HG03196 (cell line): ENCODE measurements around the gene CRYBG1.
"Not testable (repeated sequence)": the region's sequence is repeated elsewhere in the genome, so short reads cannot be mapped to it uniquely, and the experiment has no call there.

Source experiments
- ATAC-seq: cut with Tn5 transposase; IDR thresholded peaks from one replicate; pipeline ENCODE4 v1.9.1; 2021; ENCODE audit not compliant: unreplicated experiment

Gene CRYBG1

DNA sequence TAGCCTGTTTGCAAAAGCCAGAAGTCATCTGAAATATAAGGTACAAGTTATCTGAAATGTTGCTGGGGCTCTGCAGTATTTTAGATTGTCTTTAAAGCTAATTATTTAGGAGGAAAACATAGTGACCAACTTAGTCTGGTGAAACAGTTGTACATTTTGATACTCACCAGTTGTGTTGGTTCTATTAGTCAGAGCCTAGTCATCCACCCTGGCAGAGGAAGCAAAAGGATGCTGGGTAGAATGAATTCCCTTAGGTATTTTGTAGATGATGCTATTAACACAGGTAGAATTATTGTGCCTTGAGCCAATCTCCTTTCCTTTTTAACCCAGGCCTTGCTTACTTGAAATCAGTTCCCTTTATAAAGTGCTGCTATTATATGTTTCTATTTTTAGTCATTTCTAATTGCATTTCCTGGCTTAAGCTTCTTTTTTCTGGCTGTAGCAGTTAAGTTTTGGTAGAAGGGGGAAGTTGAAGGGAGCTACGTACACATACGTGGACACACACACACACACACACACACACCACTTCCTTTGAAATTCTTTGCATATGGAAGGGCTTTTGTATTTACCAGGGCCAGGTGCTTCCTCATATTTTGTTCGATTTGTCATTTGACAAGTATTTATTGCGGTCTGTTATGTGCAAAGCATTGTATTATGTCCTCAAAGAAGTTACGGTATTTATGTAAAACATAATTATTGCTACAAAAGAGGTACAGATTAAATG is 186.3 kb downstream of the CRYBG1 start:
- ATAC-seq = no peak

DNA sequence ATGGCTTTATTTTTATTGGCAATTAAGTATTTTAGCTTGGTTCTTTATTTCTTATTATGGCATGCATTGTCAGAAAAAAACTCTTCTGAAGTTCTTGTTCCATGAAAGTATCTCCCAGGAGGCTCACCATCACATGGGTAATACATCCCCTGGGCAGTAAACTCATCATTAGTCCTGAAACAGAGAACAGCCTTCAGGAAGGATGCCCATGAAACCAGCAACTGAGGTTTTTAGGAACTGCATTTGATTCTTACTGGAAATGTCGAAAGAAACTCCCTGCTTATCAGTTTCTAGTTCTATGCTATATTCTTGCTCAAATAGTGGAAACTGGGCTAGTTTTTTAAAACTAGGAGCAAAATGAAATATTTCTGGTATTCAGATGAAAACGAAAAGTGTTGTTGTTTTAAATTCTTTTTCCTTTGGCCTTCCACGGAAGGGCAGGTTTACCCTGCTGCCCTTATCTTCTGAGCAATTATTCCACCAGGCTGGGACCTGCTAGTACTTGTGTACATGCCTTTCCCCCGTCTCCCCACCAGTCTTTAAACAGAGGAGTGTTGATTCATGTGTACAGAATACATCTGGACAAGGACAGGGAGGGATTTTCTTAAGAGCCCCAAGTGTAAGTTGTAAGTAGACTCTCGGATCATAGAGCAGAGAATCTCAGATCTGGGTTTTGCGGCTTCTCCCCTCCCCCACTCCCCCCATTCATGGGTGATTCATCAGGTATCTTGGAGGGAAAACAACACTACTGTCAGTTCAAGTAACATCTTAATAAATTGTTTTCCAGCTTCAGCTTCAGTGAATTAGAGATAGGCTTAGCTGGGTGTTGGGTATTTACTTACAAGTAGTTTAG is 187.3 kb downstream of the CRYBG1 start:
- ATAC-seq = no peak

DNA sequence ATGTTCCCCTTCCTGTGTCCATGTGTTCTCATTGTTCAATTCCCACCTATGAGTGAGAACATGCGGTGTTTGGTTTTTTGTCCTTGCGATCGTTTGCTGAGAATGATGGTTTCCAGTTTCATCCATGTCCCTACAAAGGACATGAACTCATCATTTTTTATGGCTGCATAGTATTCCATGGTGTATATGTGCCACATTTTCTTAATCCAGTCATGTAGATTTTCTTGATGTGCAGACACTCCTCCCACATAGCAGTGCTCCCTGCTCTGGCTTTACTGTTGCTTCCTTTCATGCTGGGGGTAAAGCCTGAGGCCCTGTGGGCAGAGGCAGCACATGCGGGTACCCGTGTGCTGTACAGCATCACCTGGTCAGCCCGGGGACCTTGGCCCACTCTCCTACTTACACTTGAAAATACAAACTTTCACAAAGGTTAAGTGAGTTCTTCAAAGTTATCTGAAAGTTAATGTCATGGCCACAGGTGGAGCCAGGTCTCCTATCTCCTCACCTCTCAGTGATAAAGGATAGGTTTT is 188.5 kb downstream of the CRYBG1 start:
- ATAC-seq = not testable (repeated sequence)

DNA sequence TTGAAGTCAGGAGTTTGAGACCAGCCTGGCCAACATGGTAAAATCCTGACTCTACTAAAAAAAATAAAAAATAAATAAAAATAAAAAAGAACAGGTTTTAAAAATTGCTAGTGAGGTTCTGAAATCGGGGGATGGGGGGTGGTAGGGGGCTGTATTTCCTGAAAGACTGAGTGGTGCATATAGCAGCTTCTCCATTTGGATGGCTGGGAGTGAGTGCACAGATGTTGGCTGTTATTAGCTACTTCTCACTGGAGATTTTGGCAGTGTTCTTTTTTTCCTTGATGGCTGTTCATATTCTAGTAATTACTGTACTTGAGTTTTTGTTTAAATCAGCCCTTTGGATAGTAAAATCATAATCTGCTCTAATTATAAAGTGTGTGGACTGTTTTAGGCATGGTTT is 189.0 kb downstream of the CRYBG1 start:
- ATAC-seq = no peak

DNA sequence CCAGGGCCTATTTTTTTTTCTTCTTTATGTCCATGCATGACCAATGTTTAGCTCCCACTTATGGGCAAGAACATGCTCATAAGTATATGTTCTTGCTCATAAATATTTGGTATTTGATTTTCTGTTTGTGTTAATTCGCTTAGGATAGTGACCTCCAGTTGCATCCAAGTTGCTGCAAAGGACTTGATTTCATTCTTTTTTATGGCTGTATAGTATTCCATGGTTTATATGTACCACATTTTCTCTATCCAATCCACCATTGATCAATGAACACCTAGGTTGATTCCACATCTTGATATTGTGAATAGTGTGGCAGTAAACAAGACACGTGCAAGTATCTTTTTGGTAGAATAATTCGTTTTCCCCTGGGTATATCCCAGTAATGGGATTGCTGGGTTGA is 190.6 kb downstream of the CRYBG1 start:
- ATAC-seq = no peak

DNA sequence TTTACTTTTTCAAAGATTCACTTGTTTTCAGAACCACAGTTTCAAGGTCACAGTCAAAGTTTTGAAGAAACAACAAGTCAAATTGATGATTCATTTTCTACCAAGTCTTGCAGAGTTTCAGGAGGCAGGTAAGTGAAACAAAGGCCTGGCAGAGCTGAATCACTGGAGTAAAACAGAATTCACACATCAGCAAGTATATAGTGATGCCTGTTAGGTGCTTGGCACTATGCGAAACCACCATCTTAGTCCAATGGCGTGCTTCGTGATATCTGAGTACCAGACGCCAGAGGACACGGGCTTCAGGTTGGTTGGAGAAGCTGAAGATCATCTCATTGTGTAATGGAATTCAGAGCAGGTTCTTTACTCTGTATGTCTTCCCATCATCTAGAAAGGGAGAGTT is 192.9 kb downstream of the CRYBG1 start:
- ATAC-seq = peak; percentile 56

DNA sequence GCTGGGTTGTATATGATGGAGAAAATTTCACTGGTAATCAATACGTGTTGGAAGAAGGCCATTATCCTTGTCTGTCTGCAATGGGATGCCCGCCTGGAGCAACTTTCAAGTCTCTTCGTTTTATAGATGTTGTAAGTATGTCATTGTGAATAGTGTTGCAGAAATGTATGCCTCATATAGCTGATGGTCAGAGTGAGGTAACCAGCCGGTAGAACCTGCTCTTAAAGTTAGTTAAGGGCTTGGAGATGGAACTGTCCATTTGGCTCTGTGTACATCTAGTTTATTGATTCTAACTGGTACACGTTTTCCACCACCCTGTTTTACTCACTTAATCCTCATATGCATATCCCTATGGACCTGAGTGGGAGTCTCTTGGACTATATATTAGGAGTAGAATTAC is 195.2 kb downstream of the CRYBG1 start:
- ATAC-seq = no peak

DNA sequence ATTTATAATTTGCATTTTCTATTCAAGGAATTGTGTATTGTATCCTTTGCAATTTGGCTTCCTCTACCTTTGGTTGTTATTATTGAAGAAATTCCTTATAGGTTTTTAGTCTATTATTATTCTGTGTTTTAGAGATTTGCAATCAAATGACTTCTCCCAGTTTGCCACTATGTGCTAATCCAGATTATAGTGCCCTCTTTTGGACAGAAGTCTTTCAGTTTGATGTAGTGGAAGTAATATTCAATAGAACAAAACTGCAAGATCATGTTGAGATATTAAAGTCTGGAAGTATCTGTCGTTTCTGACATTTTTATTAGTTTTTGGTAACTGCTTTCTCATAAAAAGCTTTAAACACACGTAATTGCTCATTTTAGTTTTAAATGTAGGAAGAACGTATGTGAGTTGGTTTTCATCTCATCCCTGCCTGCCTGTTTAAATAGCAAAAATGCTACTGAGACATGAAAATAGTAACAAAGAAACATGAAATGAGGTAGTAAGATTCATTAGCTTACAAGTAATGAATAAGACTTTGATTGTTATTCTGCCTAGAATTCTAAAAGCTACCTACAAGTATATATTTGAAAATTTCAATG is 195.9 kb downstream of the CRYBG1 start:
- no peak for ATAC-seq

DNA sequence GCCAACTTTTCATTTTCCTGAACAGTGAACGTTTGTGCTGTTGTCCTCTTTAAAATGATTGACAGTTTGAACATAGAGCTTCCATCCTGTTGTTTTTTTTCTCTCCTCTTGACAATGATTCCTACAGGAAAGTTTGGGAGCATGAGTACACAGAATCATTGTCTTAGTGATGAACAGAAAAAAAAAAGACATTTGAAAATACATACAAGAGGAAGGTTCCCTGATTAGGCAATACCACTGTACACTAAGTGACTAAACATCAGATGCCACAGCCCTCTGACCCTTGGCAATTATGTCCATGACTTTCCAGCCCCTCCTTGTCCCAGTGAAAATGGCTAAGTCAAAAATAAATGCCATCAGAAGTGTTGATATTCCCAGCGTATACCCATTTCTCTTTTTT is 197.3 kb downstream of the CRYBG1 start:
- no peak for ATAC-seq

DNA sequence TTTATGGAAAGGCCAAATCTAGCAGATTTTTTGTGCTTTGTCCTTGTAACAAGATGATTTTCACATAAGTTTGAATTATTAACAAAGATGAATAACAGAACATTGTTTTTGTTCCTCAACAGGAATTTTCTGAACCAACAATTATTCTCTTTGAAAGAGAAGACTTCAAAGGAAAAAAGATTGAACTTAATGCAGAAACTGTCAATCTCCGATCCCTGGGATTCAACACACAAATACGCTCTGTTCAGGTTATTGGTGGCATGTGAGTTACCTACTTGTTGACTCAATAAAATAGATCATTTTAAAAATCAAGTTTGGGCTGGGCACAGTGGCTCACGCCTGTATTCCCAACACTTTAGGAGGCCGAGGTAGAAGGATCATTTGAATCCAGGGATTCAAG is 197.8 kb downstream of the CRYBG1 start:
- no peak for ATAC-seq

DNA sequence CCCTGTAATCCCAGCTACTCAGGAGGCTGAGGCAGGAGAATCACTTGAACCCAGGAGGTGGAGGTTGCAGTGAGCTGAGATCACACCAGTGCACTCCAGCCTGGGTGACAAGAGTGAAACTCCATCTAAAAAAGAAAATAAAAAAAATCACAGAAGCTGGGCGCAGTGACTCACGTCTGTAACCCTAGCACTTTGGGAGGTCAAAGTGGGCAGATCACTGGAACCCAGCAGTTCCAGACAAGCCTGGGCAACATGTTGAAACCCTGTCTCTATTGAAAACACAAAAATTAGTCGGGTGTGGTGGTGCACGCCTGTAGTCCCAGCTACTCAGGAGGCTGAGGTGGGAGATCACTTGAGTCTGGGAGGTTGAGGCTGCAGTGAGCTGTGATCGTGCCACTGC is 199.1 kb downstream of the CRYBG1 start:
- ATAC-seq = not testable (repeated sequence)

DNA sequence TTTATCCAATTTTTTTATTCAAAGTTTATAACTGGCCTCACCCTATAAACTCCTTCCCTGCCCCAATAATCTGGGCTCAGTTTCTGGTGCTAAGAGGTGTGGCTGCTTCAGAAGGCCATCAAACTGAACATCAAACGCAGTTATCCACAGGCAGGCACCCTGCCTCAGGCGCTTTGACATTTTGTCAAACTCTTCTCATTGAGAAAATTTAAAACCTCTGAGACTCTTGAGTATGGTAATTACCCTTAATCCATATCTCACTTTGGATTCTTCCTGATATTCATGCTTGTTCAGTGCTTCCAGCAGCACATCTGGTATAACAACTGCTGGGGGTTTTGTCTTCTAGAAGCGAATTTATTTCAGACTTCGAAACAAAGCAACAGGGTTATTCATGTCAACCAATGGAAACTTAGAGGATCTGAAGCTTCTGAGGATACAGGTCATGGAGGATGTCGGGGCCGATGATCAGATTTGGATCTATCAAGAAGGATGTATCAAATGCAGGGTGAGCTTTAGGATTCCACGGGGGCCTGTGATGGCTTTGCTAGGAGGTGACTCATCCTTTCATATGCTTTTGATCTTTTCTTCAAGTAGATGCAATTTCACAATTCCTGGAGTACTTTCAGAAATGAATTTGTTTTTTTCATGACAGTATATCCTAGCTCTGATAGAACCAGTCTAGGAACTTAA is 200.6 kb downstream of the CRYBG1 start:
- no peak for ATAC-seq

DNA sequence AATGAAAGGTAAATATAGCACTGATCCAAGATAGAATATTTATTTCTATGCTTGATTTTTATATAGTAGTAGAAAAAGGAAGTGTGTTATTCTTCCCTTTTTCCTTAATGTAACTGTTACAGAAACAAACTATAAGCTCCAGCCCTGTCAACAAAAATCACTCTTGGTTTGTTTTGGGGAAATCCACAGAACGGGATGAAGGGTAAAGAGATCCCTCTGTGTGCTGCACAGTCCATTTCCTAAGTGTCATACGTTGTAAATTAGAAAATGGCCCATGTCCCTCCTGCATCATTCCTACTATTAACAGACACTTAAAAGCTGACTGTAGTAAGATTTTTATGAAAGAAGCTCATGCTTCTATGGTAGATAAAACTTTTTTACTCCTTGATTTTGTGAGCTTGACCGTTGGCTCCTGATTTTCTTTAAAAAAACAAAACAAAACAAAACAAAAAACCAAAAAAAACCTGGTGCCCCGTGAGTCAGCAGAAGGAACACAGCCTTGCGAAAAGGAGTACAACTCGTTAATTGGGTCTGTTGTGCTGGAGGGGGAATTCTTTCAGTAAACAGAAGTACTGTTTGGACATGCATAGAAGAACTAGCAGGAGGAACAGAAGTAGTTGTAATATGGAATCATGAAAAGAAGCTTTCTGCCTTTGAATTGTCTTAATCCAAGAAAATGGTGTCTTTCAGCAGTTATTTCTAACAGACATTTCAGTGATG is 201.3 kb downstream of the CRYBG1 start:
- no peak for ATAC-seq

DNA sequence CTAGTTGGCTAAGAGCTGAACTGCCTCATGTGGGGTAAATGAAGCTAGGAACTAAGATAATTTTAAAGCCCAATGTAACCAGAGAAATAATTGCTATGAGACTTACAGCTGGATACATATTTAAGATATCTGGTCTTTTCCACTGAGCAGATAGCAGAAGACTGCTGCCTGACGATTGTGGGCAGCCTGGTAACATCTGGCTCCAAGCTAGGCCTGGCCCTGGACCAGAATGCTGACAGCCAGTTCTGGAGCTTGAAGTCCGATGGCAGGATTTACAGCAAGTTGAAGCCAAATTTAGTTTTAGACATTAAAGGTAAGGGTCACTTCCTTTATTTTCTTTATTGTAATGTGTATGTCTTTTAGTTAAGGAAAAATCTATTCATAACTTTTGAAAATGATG is 203.1 kb downstream of the CRYBG1 start:
- ATAC-seq = no peak

DNA sequence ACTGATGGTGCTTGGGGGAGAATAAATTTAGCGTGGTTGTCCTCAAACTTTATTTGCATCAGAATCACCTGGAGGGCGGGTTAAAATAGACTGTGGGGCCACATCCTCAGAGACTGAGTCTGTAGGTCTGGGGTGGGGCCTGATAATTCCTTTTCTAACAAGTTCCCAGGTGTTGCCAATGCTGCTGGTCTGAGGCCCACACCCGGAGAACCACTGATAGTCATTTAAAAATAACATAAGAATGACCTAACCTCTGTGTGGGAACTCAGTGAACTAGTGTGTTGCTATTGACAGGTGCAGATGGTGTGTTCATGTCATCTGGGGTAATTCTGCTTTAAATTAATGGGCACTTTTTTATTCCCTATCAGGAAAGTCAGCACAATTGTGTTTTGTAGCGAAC is 204.0 kb downstream of the CRYBG1 start:
- ATAC-seq = no peak

DNA sequence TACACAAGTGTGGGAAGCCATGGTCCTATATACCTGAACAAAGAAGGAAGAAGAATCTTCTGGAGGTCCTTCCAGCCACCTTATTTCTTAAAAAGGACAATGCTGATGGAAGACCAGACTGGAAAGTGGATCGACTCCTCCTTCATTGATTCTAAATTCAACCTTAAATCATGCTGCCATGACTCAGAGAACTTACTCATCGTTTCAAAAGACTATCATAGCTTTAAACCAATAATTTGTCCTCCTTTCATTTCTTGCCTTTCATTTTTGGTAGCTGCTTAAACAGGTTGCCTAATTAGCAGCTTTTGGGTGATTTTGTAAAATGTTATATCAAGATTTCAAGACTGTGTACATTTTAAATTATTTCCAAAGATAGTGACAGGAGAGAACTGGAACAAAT is 208.0 kb downstream of the CRYBG1 start:
- no peak for ATAC-seq

DNA sequence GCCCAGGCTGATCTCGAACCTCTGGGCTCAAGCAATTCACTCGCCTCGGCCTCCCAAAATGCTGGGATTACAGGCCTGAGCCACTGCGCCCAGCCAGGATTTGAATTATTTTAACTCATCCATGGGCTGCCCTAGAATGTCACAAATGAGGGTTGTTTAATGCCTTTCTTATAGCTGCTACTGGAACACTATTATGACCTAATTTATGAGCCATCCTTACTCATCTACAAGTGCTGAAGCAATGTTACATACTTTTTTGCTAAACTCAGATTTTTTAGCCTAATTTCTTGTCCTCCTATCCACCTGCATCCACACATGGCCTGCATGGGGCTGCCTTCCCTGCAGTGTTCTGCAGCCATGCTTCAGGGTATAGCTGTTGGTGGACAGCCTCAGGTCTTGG is 208.9 kb downstream of the CRYBG1 start:
- no peak for ATAC-seq

DNA sequence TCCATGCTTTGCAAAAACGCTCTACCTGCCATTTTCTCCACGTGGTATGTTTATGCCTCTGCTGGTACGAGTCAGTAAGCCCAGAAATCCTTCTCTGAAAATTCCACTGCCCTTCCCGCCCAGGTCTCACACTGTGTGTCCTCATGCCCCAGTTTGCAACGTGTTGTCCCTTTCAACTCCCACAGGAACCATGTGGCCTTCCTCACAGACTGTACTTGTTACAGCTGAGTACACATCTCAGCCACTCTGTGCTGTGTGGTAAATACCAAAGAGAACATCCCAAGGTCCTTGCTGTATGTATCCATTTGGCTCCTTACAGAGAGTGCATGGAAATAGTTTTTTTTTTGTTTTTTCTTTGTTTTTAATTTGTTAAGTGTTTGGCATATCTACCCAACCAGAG is 211.9 kb downstream of the CRYBG1 start:
- ATAC-seq = no peak

DNA sequence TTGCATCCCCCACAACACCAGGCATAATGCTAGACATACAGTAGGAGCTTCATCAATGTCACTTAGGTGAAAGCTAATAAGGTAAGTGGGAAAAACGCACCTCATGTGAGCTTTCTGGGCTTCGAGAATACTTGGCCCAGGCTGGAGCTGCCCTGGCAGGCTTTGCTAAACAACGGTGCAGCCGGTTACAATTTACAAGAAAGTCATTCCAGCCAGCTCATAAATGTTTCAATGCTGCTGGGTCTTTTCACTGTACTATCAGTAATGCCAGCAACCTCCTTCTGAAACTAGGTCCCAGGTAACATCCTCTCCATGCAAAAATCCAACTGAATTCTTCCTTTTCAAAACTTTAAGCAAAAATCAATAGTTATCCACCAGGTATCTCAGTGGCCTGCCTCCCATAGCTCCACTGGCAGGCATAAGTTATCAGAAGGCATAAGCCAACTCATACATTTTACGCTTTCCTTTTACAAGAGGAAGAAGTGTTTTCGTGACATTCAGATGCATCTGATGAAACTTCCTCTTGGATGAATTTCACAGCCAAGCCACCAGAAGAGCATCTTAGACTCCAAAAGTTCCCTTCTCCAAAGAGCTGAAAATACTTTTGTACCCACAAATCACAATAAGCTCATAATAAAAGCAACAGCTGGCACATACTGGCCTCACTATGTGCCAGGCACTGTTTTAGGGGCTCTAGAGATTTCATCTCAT is 212.5 kb downstream of the CRYBG1 start:
- ATAC-seq = no peak
